MM.1S (cell line): ENCODE measurements around the gene SPSB3.
A peak's percentile ranks its signal among the peaks of the same experiment; 100 is the strongest.

Source experiments
- DNase-seq: peaks from one replicate; pipeline ENCODE4 v3.0.0-alpha.2; 2015
- H2AFZ ChIP-seq: fragments of 300-600 bp; sonication (generic); 2 replicates; pipeline ENCODE4 v1.6.0; 2016; ENCODE audit warnings: antibody characterized with exemption, low read length
- H3F3A ChIP-seq: fragments of 300-600 bp; sonication (generic); 2 replicates; pipeline ENCODE4 v1.6.1; 2016; ENCODE audit warnings: mild to moderate bottlenecking, antibody characterized with exemption, low read length, moderate library complexity, mixed read lengths; ENCODE audit not compliant: insufficient read depth
- H3K27ac ChIP-seq: fragments of 300-600 bp; sonication (generic); 2 replicates; pipeline ENCODE4 v1.5.1; 2016; ENCODE audit warnings: mild to moderate bottlenecking, low read length
- H3K27me3 ChIP-seq: fragments of 300-600 bp; sonication (generic); replicated peaks from 2 replicates; pipeline ENCODE4 v1.6.0; 2016; ENCODE audit warnings: low read length; ENCODE audit not compliant: insufficient read depth
- H3K36me3 ChIP-seq: fragments of 300-600 bp; sonication (generic); replicated peaks from 2 replicates; pipeline ENCODE4 v1.6.1; 2016; ENCODE audit warnings: mild to moderate bottlenecking, low read length, mixed read lengths; ENCODE audit not compliant: insufficient read depth
- H3K4me1 ChIP-seq: fragments of 300-600 bp; sonication (generic); 2 replicates; pipeline ENCODE4 v1.6.1; 2016; ENCODE audit warnings: low read length, mixed read lengths
- H3K4me2 ChIP-seq: fragments of 300-600 bp; sonication (generic); 2 replicates; pipeline ENCODE4 v1.6.0; 2016; ENCODE audit warnings: low read depth, low read length
- H3K4me3 ChIP-seq: fragments of 300-600 bp; sonication (generic); 2 replicates; pipeline ENCODE4 v1.5.1; 2016; ENCODE audit warnings: low read length, mixed read lengths
- H3K79me2 ChIP-seq: fragments of 300-600 bp; sonication (generic); 2 replicates; pipeline ENCODE4 v1.6.1; 2016; ENCODE audit warnings: mixed run types, low read length, mixed read lengths
- H3K9ac ChIP-seq: fragments of 300-600 bp; sonication (generic); 2 replicates; pipeline ENCODE4 v1.6.1; 2016; ENCODE audit warnings: low read length, mixed read lengths
- H3K9me2 ChIP-seq: fragments of 300-600 bp; sonication (generic); replicated peaks from 2 replicates; pipeline ENCODE4 v1.6.1; 2016; ENCODE audit warnings: mild to moderate bottlenecking, low read length, mixed read lengths; ENCODE audit not compliant: insufficient read depth
- H3K9me3 ChIP-seq: fragments of 300-600 bp; sonication (generic); replicated peaks from 2 replicates; pipeline ENCODE4 v1.6.1; 2016; ENCODE audit warnings: mild to moderate bottlenecking, low read length, mixed read lengths; ENCODE audit not compliant: insufficient read depth
- H4K20me1 ChIP-seq: fragments of 300-600 bp; sonication (generic); 2 replicates; pipeline ENCODE4 v1.6.1; 2016; ENCODE audit warnings: mild to moderate bottlenecking, low read length, moderate library complexity, mixed read lengths; ENCODE audit not compliant: insufficient read depth
- EZH2 ChIP-seq: fragments of 300-600 bp; sonication (generic); optimal IDR thresholded peaks from 2 replicates; pipeline ENCODE3; 2017; ENCODE audit warnings: low read depth, mild to moderate bottlenecking, antibody characterized with exemption, low read length, mixed read lengths
- EZH2phosphoT487 ChIP-seq: fragments of 300-600 bp; sonication (generic); IDR thresholded peaks from 2 replicates; pipeline ENCODE4 v1.6.1; 2018; ENCODE audit warnings: antibody characterized with exemption, low read length
- TF ChIP-seq, protein P1 (sequence below): fragments of 300-600 bp; sonication (generic); IDR thresholded peaks from 2 replicates; pipeline ENCODE4 v1.5.1; 2016; ENCODE audit warnings: antibody characterized with exemption, low read length, mixed read lengths

Gene SPSB3

DNA sequence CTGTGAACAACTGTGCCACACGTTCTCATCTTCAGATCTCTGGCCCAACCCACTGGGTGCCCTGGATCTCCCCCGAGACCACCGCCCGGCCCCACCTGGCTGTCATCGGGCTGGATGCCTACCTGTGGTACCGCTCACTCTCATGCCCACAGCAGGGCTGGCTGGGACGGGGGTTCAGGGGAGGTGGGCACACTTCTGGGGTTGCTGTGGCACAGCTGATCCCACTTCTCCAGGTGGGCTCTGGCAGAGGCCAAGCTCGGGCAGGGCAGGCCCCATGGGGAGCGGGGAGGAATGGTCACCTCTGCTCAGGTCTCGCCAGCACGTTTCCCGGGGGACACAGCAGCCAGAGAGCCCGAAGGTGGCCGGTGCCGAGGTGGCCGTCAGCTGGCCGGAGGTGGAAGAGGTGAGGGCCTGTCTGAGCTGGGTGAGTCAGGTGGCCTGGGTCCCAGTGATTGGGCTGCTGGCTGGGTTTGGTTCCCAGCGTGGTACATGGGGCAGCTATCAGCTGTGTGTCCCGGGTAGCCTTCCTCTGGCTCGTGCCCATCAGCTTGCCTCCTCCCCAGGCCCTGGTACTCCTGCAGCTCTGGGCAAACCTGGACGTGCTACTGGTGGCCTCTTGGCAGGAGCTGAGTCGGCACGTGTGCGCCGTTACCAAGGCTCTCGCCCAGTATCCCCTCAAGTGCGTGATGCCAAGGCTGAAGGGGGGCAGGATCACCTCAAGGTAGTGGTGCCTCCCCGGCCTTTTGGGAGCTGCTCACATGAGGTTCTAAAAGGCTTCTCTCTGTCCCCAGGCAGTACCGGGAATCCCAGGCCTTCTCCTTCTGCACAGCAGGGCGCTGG lies 7.1 kb downstream of the SPSB3 start:
- no peak overlapping the region for H3K27ac ChIP-seq
- H3F3A ChIP-seq, result peaks cover 13% of the 10 kb centered on the region
- DNase-seq, result no peak
- H3K4me3 ChIP-seq, result no peak overlapping the region
- H4K20me1 ChIP-seq, result no peaks in the 10 kb centered on the region
- H2AFZ ChIP-seq, result no peak overlapping the region
- 0 out of 2 replicates have a peak, but pooled peaks cover 3% of the 10 kb centered on the region for H3K4me1 ChIP-seq
- no peak overlapping the region for H3K9ac ChIP-seq
- H3K36me3 ChIP-seq, result no peaks in the 10 kb centered on the region
- no peaks in the 10 kb centered on the region for H3K9me3 ChIP-seq
- H3K9me2 ChIP-seq, result no peaks in the 10 kb centered on the region
- no peak overlapping the region for H3K4me2 ChIP-seq
- TF ChIP-seq EZH2 (no peak), EZH2phosphoT487 (no peak)
- TF ChIP-seq, protein P1, sequence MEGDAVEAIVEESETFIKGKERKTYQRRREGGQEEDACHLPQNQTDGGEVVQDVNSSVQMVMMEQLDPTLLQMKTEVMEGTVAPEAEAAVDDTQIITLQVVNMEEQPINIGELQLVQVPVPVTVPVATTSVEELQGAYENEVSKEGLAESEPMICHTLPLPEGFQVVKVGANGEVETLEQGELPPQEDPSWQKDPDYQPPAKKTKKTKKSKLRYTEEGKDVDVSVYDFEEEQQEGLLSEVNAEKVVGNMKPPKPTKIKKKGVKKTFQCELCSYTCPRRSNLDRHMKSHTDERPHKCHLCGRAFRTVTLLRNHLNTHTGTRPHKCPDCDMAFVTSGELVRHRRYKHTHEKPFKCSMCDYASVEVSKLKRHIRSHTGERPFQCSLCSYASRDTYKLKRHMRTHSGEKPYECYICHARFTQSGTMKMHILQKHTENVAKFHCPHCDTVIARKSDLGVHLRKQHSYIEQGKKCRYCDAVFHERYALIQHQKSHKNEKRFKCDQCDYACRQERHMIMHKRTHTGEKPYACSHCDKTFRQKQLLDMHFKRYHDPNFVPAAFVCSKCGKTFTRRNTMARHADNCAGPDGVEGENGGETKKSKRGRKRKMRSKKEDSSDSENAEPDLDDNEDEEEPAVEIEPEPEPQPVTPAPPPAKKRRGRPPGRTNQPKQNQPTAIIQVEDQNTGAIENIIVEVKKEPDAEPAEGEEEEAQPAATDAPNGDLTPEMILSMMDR, result no peak
- H3K79me2 ChIP-seq, result peaks cover 56% of the 10 kb centered on the region
- H3K27me3 ChIP-seq, result no peaks in the 10 kb centered on the region

GRCh38 chr16:1774448-1774780 lies 8.0 kb downstream of the SPSB3 start:
- Histone ChIP-seq H3F3A (peaks cover 13% of the 10 kb centered on the region), H3K9me2 (no peaks in the 10 kb centered on the region), H3K27me3 (no peaks in the 10 kb centered on the region), H3K9me3 (no peaks in the 10 kb centered on the region), H3K27ac (no peak overlapping the region), H3K36me3 (no peaks in the 10 kb centered on the region), H3K79me2 (peaks cover 48% of the 10 kb centered on the region), H3K9ac (peak overlapping the region; percentile 98; the same call in 1 of the 2 replicates), H4K20me1 (no peaks in the 10 kb centered on the region), H3K4me3 (peak overlapping the region; percentile 96), H2AFZ (no peak overlapping the region), H3K4me2 (peak overlapping the region; percentile 94; the same call in 1 of the 2 replicates), H3K4me1 (0 out of 2 replicates have a peak, but pooled peaks cover 3% of the 10 kb centered on the region)
- TF ChIP-seq EZH2phosphoT487, result no peak
- TF ChIP-seq, protein P1, result no peak
- TF ChIP-seq EZH2, result no peak
- no peak for DNase-seq

GRCh38 chr16:1773703-1774447 lies 8.5 kb downstream of the SPSB3 start:
- Histone ChIP-seq H3K9me2 (no peaks in the 10 kb centered on the region), H3F3A (peaks cover 13% of the 10 kb centered on the region), H3K9me3 (no peaks in the 10 kb centered on the region), H4K20me1 (no peaks in the 10 kb centered on the region), H3K79me2 (peaks cover 45% of the 10 kb centered on the region), H3K36me3 (no peaks in the 10 kb centered on the region), H3K4me1 (0 out of 2 replicates have a peak, but pooled peaks cover 3% of the 10 kb centered on the region), H2AFZ (peak overlapping the region; percentile 81), H3K27ac (peak overlapping the region; percentile 90; the same call in 1 of the 2 replicates), H3K27me3 (no peaks in the 10 kb centered on the region), H3K4me2 (peak overlapping the region; percentile 94), H3K4me3 (peak overlapping the region; percentile 96), H3K9ac (peak overlapping the region; percentile 98)
- TF ChIP-seq EZH2phosphoT487, result no peak
- TF ChIP-seq, protein P1, result no peak
- no peak for TF ChIP-seq EZH2
- no peak for DNase-seq
